HG03378 (cell line): ENCODE data around the gene TMBIM1.

ENCODE experiments used
- ATAC-seq: cut with Tn5 transposase; IDR thresholded peaks from one replicate; pipeline ENCODE4 v1.9.1; 2021; ENCODE audit warnings: mild to moderate bottlenecking, moderate library complexity; ENCODE audit not compliant: unreplicated experiment

Gene TMBIM1, protein sequence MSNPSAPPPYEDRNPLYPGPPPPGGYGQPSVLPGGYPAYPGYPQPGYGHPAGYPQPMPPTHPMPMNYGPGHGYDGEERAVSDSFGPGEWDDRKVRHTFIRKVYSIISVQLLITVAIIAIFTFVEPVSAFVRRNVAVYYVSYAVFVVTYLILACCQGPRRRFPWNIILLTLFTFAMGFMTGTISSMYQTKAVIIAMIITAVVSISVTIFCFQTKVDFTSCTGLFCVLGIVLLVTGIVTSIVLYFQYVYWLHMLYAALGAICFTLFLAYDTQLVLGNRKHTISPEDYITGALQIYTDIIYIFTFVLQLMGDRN

DNA sequence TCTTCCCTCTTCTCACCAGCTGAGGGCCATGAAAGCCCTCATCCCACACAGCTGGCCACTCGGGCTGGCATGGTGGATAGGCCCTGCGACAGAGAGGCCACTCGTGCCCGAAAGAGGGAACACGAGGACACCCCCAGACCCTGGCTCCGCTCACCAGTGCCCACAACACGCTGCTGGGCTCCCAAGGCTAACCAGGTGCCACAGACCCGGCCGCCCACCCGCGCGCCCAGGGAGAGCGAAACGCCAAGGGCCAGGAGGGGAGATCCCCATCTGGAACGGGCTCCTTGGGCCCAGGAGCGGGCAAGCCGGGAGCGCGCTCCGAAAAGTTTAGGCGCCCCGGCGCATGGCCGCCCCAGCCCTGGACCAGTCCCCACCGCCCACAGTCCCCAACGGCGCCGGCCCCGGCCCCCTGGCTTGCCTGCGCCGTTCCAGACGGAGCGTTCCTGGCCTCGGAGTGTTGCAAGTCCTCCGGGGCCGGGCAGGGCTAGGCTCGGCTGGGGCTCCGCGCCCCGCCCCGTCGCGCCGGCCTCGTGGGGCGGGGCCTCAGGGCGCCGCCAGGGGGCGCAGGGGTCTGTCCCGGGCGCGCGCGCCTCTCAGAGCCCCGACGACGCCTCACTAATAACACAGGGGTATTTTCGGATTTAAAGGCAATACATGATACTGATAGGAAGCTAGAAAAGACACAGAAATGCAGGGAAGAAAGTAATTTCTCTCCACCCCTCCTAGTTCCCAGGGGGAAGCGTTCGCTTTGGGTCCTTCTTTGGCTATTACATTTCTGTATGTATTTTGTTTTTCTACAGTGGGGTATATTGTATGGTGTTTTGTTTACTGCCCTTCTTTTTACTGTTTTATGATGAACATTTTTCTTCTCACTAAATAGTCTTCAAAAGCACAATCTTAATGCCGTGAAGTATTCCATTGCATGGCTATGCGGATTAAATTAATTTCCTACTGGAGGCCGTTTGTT lies at the start of gene TMBIM1:
TMBIM1 (minus strand) TSS at position 456 of the 967 bp plus-strand sequence. CDS start 10,362 bp downstream, outside the sequence.
- ATAC-seq: peak; percentile 40

DNA sequence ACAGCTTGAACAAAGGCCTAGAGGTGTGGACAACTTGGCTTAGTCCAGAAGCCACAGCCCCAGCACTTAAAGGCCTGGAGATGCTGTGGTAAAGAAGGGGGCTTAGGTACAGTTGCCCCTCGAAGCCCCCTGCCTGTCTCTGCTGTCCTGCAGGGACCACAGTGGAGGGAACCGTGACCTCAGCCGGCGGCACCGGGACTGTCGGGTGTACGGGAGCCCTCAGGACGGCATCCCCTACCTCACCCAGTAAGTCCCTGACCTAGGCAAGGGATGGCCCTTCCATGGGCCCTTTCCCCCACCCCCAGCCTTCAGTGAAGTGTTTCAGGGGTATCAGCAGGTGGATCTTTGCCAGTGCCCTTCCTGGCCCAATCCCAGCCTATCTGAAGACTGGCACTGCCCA lies 49.1 kb upstream of the TMBIM1 start:
- no peak for ATAC-seq

DNA sequence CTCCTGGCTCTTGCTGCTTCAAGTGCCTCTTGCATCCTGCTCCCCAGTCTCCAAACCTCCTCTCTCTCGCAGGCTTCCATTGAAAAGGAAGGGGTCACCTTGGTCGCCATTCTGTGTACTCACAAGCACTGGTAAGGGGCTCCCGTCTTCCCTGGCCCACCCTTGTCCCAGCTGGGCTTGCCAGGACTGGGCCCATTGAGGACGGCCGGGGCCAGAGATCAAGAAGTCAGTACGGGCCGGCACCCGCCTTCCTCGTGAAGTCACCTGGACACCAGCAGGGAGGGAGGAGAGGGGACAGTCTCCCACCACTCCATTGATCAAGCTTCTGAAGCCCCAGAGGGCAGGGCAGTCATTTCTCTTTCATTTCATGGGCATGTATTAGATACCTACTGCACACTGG lies 48.4 kb upstream of the TMBIM1 start:
- no peak for ATAC-seq

DNA sequence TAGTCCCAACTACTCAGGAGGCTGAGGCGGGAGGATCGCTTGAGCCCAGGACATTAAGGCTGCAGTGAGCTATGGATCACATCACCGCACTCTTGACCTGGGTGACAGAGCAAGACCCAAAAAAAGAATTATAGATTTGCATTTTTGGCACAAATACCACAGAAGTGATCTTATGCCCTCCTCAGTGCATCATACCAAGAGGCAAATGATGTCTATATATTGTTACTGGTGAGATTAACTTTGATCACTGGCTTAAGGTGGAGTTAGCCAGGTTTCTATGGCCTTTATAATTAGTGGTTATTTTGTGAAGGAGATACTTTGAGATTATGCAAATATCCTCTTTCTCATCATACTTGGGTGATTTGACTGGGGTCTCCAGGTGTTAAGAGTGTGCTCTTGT lies 42.2 kb upstream of the TMBIM1 start:
- no peak for ATAC-seq

DNA sequence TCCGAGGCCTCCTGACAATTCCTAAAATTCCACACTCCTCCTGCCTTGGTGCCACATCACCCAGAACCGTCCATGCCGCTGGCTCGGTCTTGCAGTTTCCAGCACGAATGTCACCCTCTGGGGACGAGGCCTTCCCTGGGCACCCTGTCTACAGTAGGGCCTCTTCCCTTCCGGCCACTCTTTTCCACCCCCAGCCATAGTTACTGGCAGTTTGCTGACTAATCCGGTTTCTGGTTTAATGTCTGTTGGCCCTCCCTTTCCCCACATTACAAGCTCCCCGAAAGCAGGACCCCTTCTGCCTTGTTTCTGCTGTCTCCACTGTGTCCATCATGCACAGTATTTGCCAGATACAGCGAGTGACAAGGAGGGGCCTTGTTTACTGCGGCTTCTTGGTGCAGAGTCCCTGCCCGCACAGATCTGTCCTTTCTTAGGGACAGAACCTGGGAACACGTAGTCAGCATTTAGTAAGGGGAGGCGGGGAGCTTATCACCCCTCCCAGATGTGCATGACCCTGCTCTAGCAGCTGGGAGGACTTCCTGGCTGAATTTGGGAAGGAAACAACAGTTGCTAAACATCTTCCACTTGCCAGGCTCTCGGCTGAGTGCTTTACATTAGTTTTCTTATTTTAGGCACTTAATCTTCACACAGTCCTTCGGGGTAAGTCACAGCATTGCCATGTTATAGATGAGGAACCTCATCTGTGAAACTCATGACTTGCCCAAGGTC lies 40.8 kb upstream of the TMBIM1 start:
- no peak for ATAC-seq

DNA sequence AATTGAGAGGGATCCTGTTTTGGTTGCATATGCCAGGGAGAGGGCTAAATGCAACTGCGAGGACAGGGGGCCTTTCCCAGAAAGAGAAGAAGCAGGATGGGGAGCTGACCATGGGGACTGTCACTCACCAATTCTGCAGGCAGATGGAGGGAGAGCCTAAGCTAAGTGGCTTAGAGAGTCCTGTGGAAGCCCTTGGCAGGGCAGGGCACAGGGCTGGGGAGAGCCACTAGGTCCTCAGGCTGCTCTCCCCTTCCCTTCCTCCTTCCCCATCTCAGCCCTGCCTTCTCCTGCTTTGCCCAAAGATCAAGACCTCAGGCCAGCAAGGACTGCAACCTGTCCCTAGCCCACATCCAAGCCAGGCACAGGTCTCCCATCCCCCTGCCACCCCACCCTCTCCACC lies 40.0 kb upstream of the TMBIM1 start:
- no peak for ATAC-seq

DNA sequence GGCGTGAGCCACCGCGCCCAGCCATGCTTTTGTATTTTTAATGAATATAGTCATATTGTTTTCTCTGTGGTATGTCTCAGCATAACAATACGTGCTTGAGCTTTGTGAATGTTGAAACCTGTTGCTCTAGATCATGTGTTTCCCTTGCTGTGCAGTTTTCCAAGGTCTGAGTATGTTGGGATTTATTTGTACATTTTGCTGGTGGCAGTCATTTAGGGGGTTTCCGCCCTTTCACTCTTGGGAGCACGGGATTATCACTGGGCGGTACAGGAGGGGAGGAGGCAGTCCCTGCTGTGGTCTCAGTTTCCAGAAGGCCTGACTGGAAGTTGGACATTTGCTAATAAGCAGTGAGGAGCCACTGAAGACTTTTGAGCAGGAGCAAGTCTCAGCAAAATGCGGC lies 39.4 kb upstream of the TMBIM1 start:
- no peak for ATAC-seq

DNA sequence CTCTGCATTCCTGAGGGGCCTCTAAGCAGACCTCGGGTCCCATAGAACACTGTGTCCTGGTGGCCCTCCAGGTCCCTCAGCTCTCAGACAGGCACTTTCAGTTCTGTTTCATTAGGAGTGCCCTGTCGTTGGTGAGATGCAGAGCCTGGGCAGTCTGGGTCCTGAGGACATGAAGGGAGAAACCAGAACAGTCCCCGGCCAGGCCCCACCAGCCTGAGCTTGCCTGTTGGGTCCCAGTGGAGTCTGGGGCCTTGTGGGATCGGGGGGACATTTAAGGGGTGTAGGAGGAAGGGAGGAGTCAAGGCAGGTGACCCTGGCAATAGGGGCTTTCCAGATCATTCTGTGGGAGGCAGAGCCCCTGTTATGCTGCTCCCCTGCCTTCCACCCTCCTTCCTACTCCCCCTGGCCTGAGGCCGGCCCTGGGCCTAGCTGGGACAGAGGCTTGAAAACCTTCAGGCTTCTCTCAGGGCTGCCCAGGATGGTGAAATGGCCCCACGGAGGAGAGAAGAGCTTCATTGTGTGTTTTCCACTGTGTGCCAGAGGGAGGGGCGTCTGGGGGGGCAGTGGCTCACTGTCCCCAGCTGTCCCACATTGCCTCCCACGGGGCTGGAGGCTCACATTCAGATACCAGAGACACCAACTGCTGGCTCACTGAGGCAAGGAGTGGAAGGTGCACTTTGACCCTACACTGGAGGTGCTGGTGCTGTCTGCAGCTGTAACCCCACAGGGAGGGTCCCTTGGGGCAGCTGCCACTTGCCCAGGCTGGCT lies 37.7 kb upstream of the TMBIM1 start:
- peak; percentile 34 for ATAC-seq

DNA sequence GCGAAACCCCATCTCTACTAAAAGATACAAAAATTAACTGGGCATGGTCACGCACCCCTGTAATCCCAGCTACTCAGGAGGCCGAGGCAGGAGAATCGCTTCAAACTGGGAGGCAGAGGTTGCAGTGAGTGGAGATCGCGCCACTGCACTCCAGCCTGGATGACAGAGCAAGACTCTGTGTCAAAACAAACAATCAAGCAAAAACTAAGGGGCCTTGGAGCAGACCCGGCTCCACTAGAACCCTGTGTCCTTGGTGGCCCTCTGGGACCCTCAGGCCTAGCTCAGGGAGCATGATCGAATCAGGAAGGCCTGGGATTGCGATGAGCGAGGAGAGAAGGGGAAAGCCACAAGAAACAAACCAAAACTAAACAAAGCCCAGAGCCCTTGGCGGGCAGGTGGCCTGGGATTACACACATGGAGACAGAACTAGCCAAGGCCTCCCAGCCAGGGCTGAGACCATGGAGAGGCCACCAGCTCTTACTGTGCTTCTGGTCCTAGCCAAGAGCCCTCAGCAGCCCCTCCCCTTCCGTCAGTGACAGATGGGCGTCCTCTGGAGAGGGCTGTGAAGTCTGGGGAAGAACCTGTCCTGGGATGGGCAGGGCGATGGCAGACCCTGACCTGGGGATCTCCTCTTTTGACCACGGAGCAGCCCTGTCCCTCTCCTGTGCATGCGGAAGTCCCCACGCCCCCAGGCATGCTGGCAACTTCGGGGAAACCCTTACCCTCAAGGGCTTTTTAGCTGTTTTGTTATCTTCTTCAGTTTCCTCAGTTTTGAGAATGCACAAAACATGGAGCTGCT lies 36.9 kb upstream of the TMBIM1 start:
- peak; percentile 37 for ATAC-seq

DNA sequence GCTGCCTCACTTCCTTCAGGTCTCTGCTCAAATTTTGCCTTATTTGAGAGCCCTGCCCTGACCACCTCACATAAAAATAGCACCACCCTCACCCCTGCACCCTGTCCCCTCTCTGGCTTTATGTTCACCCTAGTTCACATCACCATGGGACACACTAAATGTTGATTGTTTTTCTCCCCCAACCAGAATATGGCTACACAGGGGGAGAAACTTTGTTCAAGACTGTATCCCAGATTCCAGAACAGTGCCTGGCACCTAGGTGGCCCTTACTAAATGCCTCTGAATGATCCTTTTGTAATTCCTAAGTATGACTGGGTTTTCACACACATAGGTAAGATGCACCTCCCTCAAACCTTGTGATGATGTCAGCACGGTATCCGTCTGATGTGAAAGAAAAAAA lies 36.0 kb upstream of the TMBIM1 start:
- ATAC-seq: no peak

DNA sequence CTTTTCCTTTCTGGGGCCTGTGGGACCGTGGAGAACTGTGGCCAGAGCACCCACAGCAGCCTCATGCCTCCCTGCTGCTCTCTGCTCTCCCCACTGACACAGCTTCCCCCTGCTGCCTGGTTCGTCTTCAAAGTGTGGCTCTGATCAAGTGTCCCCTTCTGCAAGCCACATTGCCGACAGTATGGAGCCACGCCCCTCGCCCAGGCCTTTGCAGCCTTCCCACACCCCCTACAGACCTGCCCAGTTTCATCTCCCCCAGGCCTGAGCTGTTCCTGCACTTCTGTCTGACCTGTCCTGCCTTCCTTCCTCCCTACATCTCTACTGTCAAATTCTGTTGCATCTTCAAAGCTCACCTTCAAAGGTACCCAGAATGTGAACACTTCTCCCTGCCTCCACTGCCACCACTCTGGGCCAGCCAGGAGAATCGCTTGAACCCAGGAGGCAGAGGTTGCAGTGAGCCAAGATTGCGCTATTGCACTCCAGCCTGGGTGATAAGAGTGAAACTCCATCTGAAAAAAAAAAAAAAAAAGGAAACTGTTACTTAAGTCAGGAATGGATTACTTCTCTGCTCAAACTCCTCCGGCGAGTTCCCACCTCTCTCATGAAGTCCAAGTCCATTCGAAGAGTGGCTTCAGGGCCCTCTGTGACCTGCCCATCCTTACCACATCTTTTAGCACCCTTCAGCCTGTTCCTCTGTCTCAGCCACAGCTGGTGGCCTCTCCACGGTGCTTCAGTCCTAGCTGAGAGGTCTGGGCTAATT lies 35.3 kb upstream of the TMBIM1 start:
- ATAC-seq: no peak

DNA sequence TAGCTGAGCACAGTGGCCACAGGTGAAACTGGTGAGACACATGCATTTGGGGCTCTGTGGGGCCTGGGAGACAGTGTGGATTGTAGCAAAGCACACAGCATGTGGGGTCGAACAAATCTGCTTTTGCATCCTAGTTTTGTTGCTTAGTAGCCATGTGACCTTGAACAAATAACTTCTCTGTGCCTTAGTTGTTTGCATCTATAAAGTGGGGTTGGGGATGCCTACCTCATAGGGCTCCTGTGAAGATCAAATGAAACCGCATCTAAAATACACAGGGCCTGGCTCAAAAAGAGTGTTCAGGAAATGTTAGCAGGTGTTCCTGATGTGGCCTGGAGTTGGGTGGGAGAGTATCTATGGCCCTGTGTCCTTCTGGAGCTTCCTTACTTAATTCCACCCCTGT lies 34.0 kb upstream of the TMBIM1 start:
- ATAC-seq: no peak

DNA sequence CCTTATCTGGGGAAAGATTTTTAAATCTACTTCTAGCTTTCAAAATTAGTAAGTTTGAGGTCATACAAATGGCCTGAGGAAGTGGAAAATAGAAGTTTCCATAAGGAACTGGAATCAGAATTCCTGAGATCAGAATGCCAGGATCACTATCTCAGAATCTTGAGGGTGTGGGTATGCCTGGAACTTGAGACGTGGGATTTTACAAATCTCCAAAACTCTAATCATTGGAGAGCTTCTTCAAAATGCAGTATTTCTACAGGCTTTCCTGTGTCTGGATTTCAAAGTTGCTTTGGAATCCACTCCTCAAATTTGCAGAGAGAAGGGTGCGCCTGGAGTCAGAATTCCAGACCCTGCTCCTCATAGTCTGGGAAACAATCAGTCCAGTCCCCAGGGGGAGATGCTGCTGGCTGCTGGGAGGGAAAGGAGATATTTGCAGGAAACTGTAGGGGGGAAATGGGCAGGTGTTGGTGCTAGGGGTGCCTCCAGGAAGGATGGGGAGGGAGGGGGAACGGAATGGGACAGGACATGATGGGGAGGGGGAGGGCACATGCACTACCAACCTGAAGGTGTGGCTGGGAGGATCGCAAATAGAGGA lies 33.4 kb upstream of the TMBIM1 start:
- ATAC-seq: no peak

DNA sequence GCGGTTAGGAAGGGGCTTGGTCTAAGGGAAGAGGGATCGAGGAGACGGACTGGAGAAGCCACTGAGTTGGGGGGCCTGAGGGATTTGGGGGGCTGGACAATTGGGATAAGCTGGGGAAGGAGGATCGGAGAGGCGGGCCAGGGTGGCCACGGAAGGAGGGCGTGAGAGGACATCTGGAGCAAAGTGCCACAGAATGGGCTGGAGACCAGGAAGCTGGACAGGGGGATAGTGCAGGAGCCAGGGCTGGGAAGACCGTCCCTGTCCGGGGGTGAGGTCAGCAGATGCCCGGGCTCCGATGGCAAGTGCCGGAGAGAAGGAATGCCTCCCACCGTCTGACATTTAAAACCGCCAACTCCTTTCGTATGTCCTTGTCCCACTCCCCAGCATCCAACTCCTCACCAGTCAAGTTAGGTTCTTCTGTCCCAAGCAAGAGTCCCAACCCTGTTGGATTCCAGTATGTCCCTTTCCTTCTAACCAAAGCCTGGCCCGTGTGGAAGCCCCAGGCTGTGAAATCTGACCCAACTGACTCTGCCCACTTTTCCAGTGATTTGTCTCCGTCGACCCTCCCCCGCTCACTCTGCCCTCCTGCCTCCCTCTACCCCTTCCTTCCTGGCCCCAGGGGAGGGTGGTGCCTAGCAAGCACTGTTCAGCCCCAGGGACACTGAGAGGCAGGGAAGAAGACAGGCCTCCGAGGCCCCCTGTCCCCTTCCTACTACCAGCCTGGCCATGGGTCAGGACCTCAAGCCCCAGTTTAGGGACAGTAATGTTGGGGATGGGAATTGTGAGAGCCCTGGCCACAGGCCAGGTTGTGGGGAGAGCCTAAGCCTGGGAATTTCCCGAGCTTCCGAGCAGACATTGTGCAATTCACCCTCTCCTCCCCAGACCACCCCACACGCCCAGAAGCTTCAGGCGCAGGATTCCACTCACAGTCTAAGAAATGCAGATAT lies 31.5 kb upstream of the TMBIM1 start:
- no peak for ATAC-seq

DNA sequence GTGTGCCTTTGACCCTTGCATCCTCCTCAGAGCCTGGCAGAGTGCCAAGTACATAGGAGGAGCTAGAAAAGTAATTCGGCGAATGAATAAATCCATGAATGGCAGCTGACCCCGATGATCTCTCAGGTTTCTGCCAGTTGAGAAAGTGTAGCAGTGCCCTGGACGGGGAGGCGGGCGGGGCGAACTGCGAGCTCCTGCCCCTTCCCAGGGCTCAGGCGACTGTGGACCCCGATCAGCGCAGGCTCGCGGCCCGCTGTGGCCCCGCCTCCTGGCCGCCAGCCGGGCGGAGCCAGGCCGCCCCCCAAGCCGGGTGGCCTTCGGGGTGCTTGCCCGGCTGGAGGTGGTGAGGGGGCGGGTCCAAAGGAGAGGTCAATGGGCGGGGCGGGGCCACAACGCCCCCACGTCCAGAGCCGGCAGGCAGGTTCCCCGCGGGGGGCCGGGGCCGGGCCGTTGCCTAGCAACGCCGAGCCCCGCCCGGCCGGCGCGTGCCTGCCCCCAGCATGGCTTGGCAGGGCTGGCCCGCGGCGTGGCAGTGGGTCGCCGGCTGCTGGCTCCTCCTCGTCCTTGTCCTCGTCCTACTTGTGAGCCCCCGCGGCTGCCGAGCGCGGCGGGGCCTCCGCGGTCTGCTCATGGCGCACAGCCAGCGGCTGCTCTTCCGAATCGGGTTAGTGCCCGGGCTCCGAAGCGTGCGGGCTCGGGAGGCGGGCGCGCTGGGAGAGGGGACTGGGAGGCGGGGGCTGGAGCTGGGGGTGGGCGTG lies 30.6 kb upstream of the TMBIM1 start:
- ATAC-seq: peak; percentile 53

DNA sequence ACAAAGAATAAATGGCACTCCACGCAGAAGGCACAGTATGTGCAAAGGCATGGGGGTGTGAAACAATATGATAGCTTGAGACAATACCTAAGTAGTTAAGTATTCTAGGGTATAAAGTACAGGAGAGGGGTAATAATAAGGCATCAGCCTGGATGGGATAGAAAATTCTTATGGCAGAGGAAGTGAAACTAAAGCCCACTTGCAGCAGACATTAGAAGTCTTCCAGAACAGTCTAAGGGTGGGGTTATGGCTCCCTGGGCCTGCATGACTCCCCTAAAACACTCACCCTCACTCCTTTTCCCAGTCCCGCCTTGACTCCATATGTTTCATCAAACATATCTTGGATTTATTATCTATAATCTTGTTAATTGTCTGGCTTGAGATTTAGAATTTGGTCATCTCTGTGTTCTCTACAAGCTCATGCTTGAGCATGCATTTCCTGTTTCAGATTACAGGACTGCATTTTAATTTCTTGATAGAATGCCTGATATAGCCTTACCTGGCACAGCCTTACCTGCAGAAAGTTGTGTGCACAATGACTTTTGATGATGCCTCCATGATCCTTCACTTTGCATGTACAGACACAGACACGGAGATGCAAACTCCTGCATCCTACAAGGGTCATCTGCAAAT lies 28.5 kb upstream of the TMBIM1 start:
- no peak for ATAC-seq
